GM12878 (cell line): Measurements from ENCODE around the gene NOC2L. TPM values are rescaled to one million over a fixed set of nuclear protein-coding genes. Genes with fewer than 3 reads are reported as not detected.

ENCODE experiments used
- ATAC-seq: fragments of 200-7000 bp; cut with Tn5 transposase; 3 replicates; pipeline ENCODE4 v1.9.1; 2020; ENCODE audit warnings: mild to moderate bottlenecking, moderate library complexity
- BruUV-seq: library from RNA; stranded (reverse); fragments of 400-500 nt; replicated peaks from 2 replicates; lab custom pipeline; 2021; lab: Mats Ljungman, UMichigan
- CTCF ChIA-PET: fragments of 300-600 bp; sonication (Branson Sonifier 250); formaldehyde crosslinking; extraction: SDS; loops from one replicate; lab custom pipeline; 2021; ENCODE audit warnings: inconsistent platforms; lab: Yijun Ruan, JAX
- POLR2A ChIA-PET: fragments of 350-600 bp; formaldehyde crosslinking; extraction: SDS; loops from one replicate; lab custom pipeline; 2021; ENCODE audit warnings: inconsistent platforms; lab: Charles Lee
- RAD21 ChIA-PET: fragments of 300-600 bp; sonication (Branson Sonifier 250); formaldehyde crosslinking; loops from one replicate; lab custom pipeline; 2023; ENCODE audit warnings: antibody characterized with exemption; ENCODE audit not compliant: unreplicated experiment; lab: Charles Lee
- SMC1A ChIA-PET: fragments of 300-600 bp; sonication (Branson Sonifier 250); formaldehyde crosslinking; loops from one replicate; lab custom pipeline; 2023; ENCODE audit not compliant: unreplicated experiment, uncharacterized antibody; lab: Charles Lee
- DNase-seq: peaks from one replicate; pipeline ENCODE4 v3.0.0-alpha.2; 2011; ENCODE audit warnings: low read depth, low spot score
- FAIRE-seq: peaks from 3 replicates; lab custom pipeline; 2011; peaks lifted over from hg19 to GRCh38; lab: Jason Lieb, UNC
- H2AFZ ChIP-seq: 2 replicates; pipeline ENCODE4 v1.6.0; 2011; ENCODE audit warnings: low read depth, low read length, control low read depth; ENCODE audit not compliant: control insufficient read depth
- H3K27ac ChIP-seq: 2 replicates; pipeline ENCODE4 v1.5.1; 2011; ENCODE audit warnings: control low read depth; ENCODE audit not compliant: control insufficient read depth, insufficient read depth
- H3K27me3 ChIP-seq, 2 experiments: replicated peaks in 1 of 2; 2 replicates each; pipeline versions ENCODE4 v1.6.0 to v1.6.1; 2011; ENCODE audit warnings: low read length in 1 of 2; ENCODE audit not compliant: control insufficient read depth in 2 of 2, insufficient read depth in 2 of 2
- H3K36me3 ChIP-seq, 2 experiments: 2 replicates each; pipeline ENCODE4 v1.5.1; 2011; ENCODE audit warnings: low read length in 1 of 2; ENCODE audit not compliant: control insufficient read depth in 2 of 2, insufficient read depth in 2 of 2
- H3K4me1 ChIP-seq: 2 replicates; pipeline ENCODE4 v1.6.1; 2011; ENCODE audit warnings: mild to moderate bottlenecking, low read length, moderate library complexity, mixed read lengths; ENCODE audit not compliant: control insufficient read depth, insufficient read depth
- H3K4me2 ChIP-seq: 2 replicates; pipeline ENCODE4 v1.6.0; 2011; ENCODE audit warnings: control low read depth; ENCODE audit not compliant: control insufficient read depth, insufficient read depth
- H3K4me3 ChIP-seq: fragments of 200-600 bp; sonication (generic); 2 replicates; pipeline ENCODE4 v1.5.1; 2016
- H3K79me2 ChIP-seq: 2 replicates; pipeline ENCODE4 v1.6.0; 2011; ENCODE audit warnings: low read length; ENCODE audit not compliant: control insufficient read depth, insufficient read depth
- H3K9ac ChIP-seq: 2 replicates; pipeline ENCODE4 v1.8.0; 2011; ENCODE audit warnings: low read length, control low read depth, mixed read lengths; ENCODE audit not compliant: control insufficient read depth, insufficient read depth
- H3K9me3 ChIP-seq: replicated peaks from 3 replicates; pipeline ENCODE4 v1.5.1; 2011; ENCODE audit warnings: mild to moderate bottlenecking, low read length; ENCODE audit not compliant: control insufficient read depth, insufficient read depth
- H4K20me1 ChIP-seq: 2 replicates; pipeline ENCODE4 v1.6.0; 2011; ENCODE audit not compliant: control insufficient read depth, insufficient read depth
- CREM ChIP-seq: IDR thresholded peaks from 2 replicates; pipeline ENCODE4 v1.6.1; 2014; ENCODE audit warnings: antibody characterized with exemption, low read depth
- ETV6 ChIP-seq, 2 experiments: fragments of 450-650 bp in 1 of 2; IDR thresholded peaks in 1 of 2; conservative IDR thresholded peaks in 1 of 2; 2 replicates each; pipeline ENCODE4 v1.6.1; 2014; ENCODE audit warnings: antibody characterized with exemption in 1 of 2, borderline replicate concordance in 1 of 2, low read depth in 1 of 2, mild to moderate bottlenecking in 1 of 2, moderate library complexity in 1 of 2
- GATAD2B ChIP-seq: fragments of 450-650 bp; conservative IDR thresholded peaks from 2 replicates; pipeline ENCODE4 v1.6.1; 2017; ENCODE audit warnings: low read depth, mild to moderate bottlenecking, moderate library complexity
- NR2F1 ChIP-seq: fragments of 450-650 bp; conservative IDR thresholded peaks from 2 replicates; pipeline ENCODE4 v1.6.1; 2017; ENCODE audit warnings: mild to moderate bottlenecking
- STAT3 ChIP-seq: IDR thresholded peaks from 2 replicates; pipeline ENCODE4 v1.6.1; 2011; ENCODE audit warnings: low read depth, low read length, improper control_type of control experiment
- TBL1XR1 ChIP-seq: IDR thresholded peaks from 2 replicates; pipeline ENCODE4 v1.6.1; 2012; ENCODE audit warnings: low read depth, low read length, improper control_type of control experiment
- TCF3 ChIP-seq: IDR thresholded peaks from 2 replicates; pipeline ENCODE4 v1.6.1; 2012; ENCODE audit warnings: low read depth, mild to moderate bottlenecking, low read length, borderline replicate concordance; ENCODE audit not compliant: insufficient read depth
- ZNF217 ChIP-seq: fragments of 450-650 bp; IDR thresholded peaks from 2 replicates; pipeline ENCODE4 v1.6.1; 2017; ENCODE audit warnings: antibody characterized with exemption, mild to moderate bottlenecking
- ZNF622 ChIP-seq: fragments of 450-650 bp; IDR thresholded peaks from 2 replicates; pipeline ENCODE4 v1.6.1; 2017; ENCODE audit warnings: mild to moderate bottlenecking, inconsistent platforms
- WGBS: methylation state at CpG from one replicate; pipeline ENCODE4 v1.1.6; 2016; ENCODE audit warnings: low lambda C conversion rate; ENCODE audit not compliant: insufficient replicate concordance, insufficient coverage; ENCODE audit errors: missing lambda C conversion rate; 5-methylcytosine and 5-hydroxymethylcytosine counted together
- in situ Hi-C: fragments of 300-500 bp; cut with MboI; formaldehyde crosslinking; loops from 9 replicates; pipeline ENCODE4 v1.14.3; 2018; ENCODE audit warnings: mixed read lengths
- intact Hi-C: fragments of 100-400 bp; cut with micrococcal nuclease; formaldehyde crosslinking; loops from one replicate; pipeline ENCODE4 v1.14.2; 2022; ENCODE audit not compliant: unreplicated experiment
- polyA plus RNA-seq, 11 experiments: library from polyadenylated mRNA; depleted of rRNA in 4 of 11; unstranded in 6 of 11; stranded (reverse) in 5 of 11; fragments of >200 nt; fragmentation: Nextera tagmentation in 4 of 11; fragmentation: Illumina TruSeq in 1 of 11; extraction: Ambion mirVana in 4 of 11; extraction: Trizol in 1 of 11; gene quantifications; 1 replicate in 1 of 11; 2 replicates in 10 of 11; pipeline versions ENCODE4 v1.2.1 to v1.2.3, GENCODE V29; 2011 to 2016; ENCODE audit warnings: inconsistent platforms in 2 of 11, missing spikeins in 2 of 11, low read depth in 1 of 11
- total RNA-seq, 4 experiments: library from RNA; depleted of rRNA in 3 of 4; stranded (reverse); fragments of >200 nt in 3 of 4; fragmentation: Illumina TruSeq in 1 of 4; extraction: Trizol in 1 of 4; gene quantifications; 2 replicates each; pipeline versions ENCODE4 v1.2.1 to v1.2.3, GENCODE V29; 2013 to 2021
- TF ChIP-seq, protein P1 (sequence below): IDR thresholded peaks from 2 replicates; pipeline ENCODE4 v1.6.1; 2011; ENCODE audit warnings: mild to moderate bottlenecking, low read depth, low read length, moderate library complexity; ENCODE audit not compliant: insufficient replicate concordance

The NOC2L gene
- total and polyA plus RNA-seq, 10 of the 15 experiments (the other 5 are each of a cell fraction or from before 2014, with no cell fraction given): 1.3 to 171 (median 64.3) TPM

GRCh38 chr1:980137-980571 is 21.1 kb upstream of the NOC2L start:
- no peak for TF ChIP-seq ZNF622
- TF ChIP-seq ZNF217: no peak
- TF ChIP-seq, protein P1, sequence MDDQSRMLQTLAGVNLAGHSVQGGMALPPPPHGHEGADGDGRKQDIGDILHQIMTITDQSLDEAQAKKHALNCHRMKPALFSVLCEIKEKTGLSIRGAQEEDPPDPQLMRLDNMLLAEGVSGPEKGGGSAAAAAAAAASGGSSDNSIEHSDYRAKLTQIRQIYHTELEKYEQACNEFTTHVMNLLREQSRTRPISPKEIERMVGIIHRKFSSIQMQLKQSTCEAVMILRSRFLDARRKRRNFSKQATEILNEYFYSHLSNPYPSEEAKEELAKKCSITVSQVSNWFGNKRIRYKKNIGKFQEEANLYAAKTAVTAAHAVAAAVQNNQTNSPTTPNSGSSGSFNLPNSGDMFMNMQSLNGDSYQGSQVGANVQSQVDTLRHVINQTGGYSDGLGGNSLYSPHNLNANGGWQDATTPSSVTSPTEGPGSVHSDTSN: no peak
- TF ChIP-seq TCF3: no peak
- TF ChIP-seq ETV6 (conservative IDR thresholded peaks at IDR 0.05 in 1 of 2, IDR thresholded peaks at IDR 0.05 in 1 of 2; ENCODE audit: borderline replicate concordance in 1 of 2, low read depth in 1 of 2): no peak
- no peak for TF ChIP-seq GATAD2B
- no peak for TF ChIP-seq STAT3
- TF ChIP-seq TBL1XR1: no peak
- no peak for TF ChIP-seq CREM
- TF ChIP-seq NR2F1: no peak
- POLR2A ChIA-PET: interaction anchor here (0.6 kb wide), 1 partner anchor 176 kb away, joined by 4 read pairs; no protein-coding TSS in a partner anchor
- no peak overlapping the region for H3K4me2 ChIP-seq
- no TSS peak for BruUV-seq
- FAIRE-seq (no peak), ATAC-seq (no peak), DNase-seq (no peak)
- RAD21 ChIA-PET: interaction anchor here (1.1 kb wide), 1 partner anchor 53 kb away, joined by 3 read pairs; no protein-coding TSS in a partner anchor
- no peak overlapping the region for H3K4me3 ChIP-seq
- H3K9me3 ChIP-seq: no peaks in the 10 kb centered on the region; the same call in 2 of the 3 replicates
- H3K79me2 ChIP-seq: no peaks in the 10 kb centered on the region
- H3K36me3 ChIP-seq: no peaks in the 10 kb centered on the region
- SMC1A ChIA-PET: no interaction called here
- WGBS: 60% methylated on average over 13 of the region's 13 CpGs
- in situ Hi-C loops: loop anchor here (5.0 kb wide), 1 partner anchor 82 kb away; no protein-coding TSS in a partner anchor
- no peak overlapping the region for H2AFZ ChIP-seq
- no peaks in the 10 kb centered on the region for H3K27me3 ChIP-seq
- no peak overlapping the region for H3K9ac ChIP-seq
- no peak overlapping the region for H3K27ac ChIP-seq
- intact Hi-C loops: no loop called here
- H4K20me1 ChIP-seq: no peaks in the 10 kb centered on the region
- CTCF ChIA-PET: interaction anchor here (1.6 to 8.0 kb wide), 3 partner anchors 13 to 84 kb away, joined by 6 to 56 read pairs (median 12); no protein-coding TSS in a partner anchor
- no peaks in the 10 kb centered on the region for H3K4me1 ChIP-seq
